CD8-positive, alpha-beta memory T cell (primary cell): ENCODE results near the gene CLEC7A. TPM values are rescaled to one million over a fixed set of nuclear protein-coding genes. Genes with fewer than 3 reads are reported as not detected.
A peak's percentile ranks its signal among the peaks of the same experiment; 100 is the strongest.

ENCODE experiments used
- CTCF ChIA-PET: fragments of 350-600 bp; sonication (Branson Sonifier 250); formaldehyde crosslinking; loops from one replicate; lab custom pipeline; 2021; ENCODE audit warnings: antibody characterized with exemption; lab: Charles Lee
- POLR2A ChIA-PET: fragments of 350-600 bp; sonication (Branson Sonifier 250); formaldehyde crosslinking; loops from one replicate; lab custom pipeline; 2021; ENCODE audit warnings: antibody characterized with exemption; lab: Charles Lee
- DNase-seq, 5 donors: peaks; one replicate each; pipeline versions ENCODE4 v3.0.0 to v3.0.0-alpha.2; 2020 to 2022; ENCODE audit warnings: mixed read lengths in 1 of 5
- H3K27ac ChIP-seq: one replicate; pipeline ENCODE4 v1.7.0; 2013; ENCODE audit warnings: low read depth, mild to moderate bottlenecking, low read length, moderate library complexity
- H3K27me3 ChIP-seq: 2 replicates; pipeline ENCODE4 v1.7.0; 2013; ENCODE audit warnings: low read length, mild to moderate bottlenecking; ENCODE audit not compliant: insufficient read depth, poor library complexity, severe bottlenecking
- H3K36me3 ChIP-seq: 2 replicates; pipeline ENCODE4 v1.7.0; 2013; ENCODE audit warnings: mild to moderate bottlenecking, low read length, moderate library complexity; ENCODE audit not compliant: insufficient read depth
- H3K4me1 ChIP-seq: 2 replicates; pipeline ENCODE4 v1.7.0; 2013; ENCODE audit warnings: mild to moderate bottlenecking, low read length, moderate library complexity; ENCODE audit not compliant: insufficient read depth
- H3K4me3 ChIP-seq: 2 replicates; pipeline ENCODE4 v1.7.0; 2013; ENCODE audit warnings: mild to moderate bottlenecking, low read length
- H3K9me3 ChIP-seq: 2 replicates; pipeline ENCODE4 v1.7.0; 2013; ENCODE audit warnings: mild to moderate bottlenecking, low read length
- H3K27ac Mint-ChIP-seq, 8 donors: one replicate each; pipeline ENCODE4 v1.8.0; 2020 to 2021; ENCODE audit warnings: mixed read lengths in 8 of 8, mild to moderate bottlenecking in 6 of 8, inconsistent platforms in 3 of 8, moderate library complexity in 3 of 8
- H3K27me3 Mint-ChIP-seq, 2 donors: one replicate each; pipeline ENCODE4 v1.8.0; 2020 to 2021; ENCODE audit warnings: mixed read lengths in 2 of 2, mild to moderate bottlenecking in 1 of 2, moderate library complexity in 1 of 2
- H3K36me3 Mint-ChIP-seq, 3 donors: one replicate each; pipeline ENCODE4 v1.8.0; 2020 to 2021; ENCODE audit warnings: mixed read lengths in 3 of 3, inconsistent platforms in 1 of 3, mild to moderate bottlenecking in 1 of 3
- H3K4me1 Mint-ChIP-seq, 3 donors: one replicate each; pipeline ENCODE4 v1.8.0; 2020 to 2021; ENCODE audit warnings: mixed read lengths in 3 of 3, inconsistent platforms in 1 of 3, mild to moderate bottlenecking in 1 of 3
- H3K4me3 Mint-ChIP-seq, 7 donors: one replicate each; pipeline ENCODE4 v1.8.0; 2020 to 2021; ENCODE audit warnings: mixed read lengths in 7 of 7, mild to moderate bottlenecking in 6 of 7, moderate library complexity in 4 of 7, inconsistent platforms in 2 of 7
- H3K9me3 Mint-ChIP-seq, 5 donors: one replicate each; pipeline ENCODE4 v1.8.0; 2020 to 2022; ENCODE audit warnings: mixed read lengths in 5 of 5, mild to moderate bottlenecking in 3 of 5, moderate library complexity in 2 of 5, inconsistent platforms in 1 of 5
- polyA plus RNA-seq: library from polyadenylated mRNA; unstranded; fragments of 300-500 nt; fragmentation: Illumina TruSeq; gene quantifications from one replicate; pipeline ENCODE4 v1.2.3, GENCODE V29; 2021
- total RNA-seq, 2 experiments: library from RNA; stranded (reverse); gene quantifications; one replicate each; pipeline ENCODE4 v1.2.3, GENCODE V29; 2021

Gene CLEC7A
- total and polyA plus RNA-seq, 3 experiments from 2014 or later: 0.62 to 0.68 TPM; not detected in 1

DNA sequence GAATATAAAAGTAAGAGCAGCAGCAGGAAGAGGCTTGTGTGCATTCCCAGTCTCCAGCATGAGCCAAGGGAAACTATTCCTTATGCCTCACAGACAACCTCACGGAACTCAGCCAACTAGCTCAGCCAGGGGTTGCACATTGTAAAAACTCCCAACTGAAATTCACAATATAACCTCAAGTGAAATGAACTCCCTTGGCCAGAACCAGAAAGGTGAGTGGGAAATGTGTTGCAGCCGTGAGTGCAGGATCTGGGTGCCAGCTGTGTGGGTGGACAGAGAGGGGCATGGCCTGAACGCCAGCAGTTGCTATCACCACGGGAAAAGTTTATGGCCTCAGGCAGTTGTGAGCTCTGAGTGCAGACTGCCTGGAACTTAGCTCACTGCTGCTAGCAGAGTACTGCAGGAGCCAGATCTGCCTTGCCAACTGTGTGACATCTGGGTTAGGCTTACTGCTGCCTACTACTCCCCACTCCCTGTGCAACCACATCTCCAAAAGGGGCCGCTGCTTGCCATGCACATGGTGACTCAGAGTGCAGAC is 28.9 kb downstream of the CLEC7A start:
- H3K4me1 Mint-ChIP-seq: no peaks in the 10 kb centered on the region
- H3K27ac Mint-ChIP-seq: peak overlapping the region in 1 of 8 donors; percentile 10
- Histone ChIP-seq H3K4me3 (no peak overlapping the region), H3K4me1 (no peaks in the 10 kb centered on the region), H3K36me3 (no peaks in the 10 kb centered on the region), H3K27ac (no peak overlapping the region), H3K27me3 (no peaks in the 10 kb centered on the region), H3K9me3 (no peaks in the 10 kb centered on the region)
- ChIA-PET POLR2A (no interaction called here), CTCF (no interaction called here)
- H3K36me3 Mint-ChIP-seq: peaks cover 0 to 13% (median 0%) of the 10 kb centered on the region in 3 donors
- no peak for DNase-seq
- peaks cover 5 to 7% (median 6%) of the 10 kb centered on the region in 5 donors for H3K9me3 Mint-ChIP-seq
- H3K4me3 Mint-ChIP-seq: no peak overlapping the region
- H3K27me3 Mint-ChIP-seq: peaks cover 24 to 53% of the 10 kb centered on the region in 2 donors

DNA sequence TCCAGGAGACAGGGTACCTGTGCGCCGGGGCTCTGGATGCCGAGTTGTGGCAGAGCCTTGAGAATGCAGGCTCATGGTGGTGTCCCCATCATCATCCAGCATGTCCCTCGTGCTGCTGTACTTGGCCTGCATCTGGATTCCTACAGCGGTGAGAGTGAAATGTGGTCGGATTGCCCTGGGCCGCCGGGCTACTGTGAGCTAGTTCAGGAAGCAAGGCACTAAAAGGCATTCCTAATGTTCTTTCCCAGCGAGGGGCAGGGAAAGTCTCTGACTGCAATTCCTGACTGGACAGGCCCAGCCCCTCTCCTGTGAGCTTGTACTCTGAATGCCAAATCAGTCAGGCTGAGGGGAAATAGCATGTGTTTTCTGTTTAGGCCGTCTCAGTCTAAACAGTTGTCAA is 31.2 kb downstream of the CLEC7A start, which contains the start of gene CLEC1A:
Gene CLEC1A, minus strand, starts transcription at position 195 of the 400 bp plus-strand sequence. Its CDS starts 63 bp downstream, at position 132.
- H3K36me3 Mint-ChIP-seq: peaks cover 0 to 10% (median 0%) of the 10 kb centered on the region in 3 donors
- H3K4me3 ChIP-seq: no peak within 1 kb of the TSS

DNA sequence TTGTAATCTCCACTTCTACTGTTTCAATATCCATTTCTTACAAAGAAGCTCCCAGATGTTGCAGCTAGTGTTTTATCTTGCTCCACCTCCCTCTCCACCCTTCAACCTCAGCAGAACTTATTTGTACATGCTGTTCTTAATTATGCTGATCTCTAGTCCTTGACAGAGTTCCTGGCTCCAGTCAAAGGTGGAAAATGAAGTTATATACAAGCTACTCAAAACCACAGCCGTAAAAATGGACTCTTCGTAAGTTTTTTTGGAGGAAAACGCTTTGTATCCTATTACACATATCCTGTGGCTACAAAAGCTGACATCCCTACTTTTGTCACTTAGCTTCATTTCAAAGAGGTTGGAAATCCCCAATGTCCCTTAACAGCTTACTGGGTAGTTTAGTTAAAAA is 32.5 kb downstream of the CLEC7A start:
- H3K27me3 Mint-ChIP-seq: peaks cover 9 to 23% of the 10 kb centered on the region in 2 donors
- ChIA-PET CTCF (no interaction called here), POLR2A (no interaction called here)
- no peak for DNase-seq
- H3K36me3 Mint-ChIP-seq: no peaks in the 10 kb centered on the region
- H3K36me3 ChIP-seq: no peaks in the 10 kb centered on the region
- no peaks in the 10 kb centered on the region for H3K27me3 ChIP-seq
- no peak overlapping the region for H3K27ac Mint-ChIP-seq
- H3K4me3 ChIP-seq: no peak overlapping the region
- no peaks in the 10 kb centered on the region for H3K4me1 ChIP-seq
- H3K4me3 Mint-ChIP-seq: no peak overlapping the region
- H3K4me1 Mint-ChIP-seq: no peaks in the 10 kb centered on the region
- no peaks in the 10 kb centered on the region for H3K9me3 Mint-ChIP-seq
- no peaks in the 10 kb centered on the region for H3K9me3 ChIP-seq
- H3K27ac ChIP-seq: no peak overlapping the region

More for the DNA sequence above, 31.2 kb downstream of the CLEC7A start, which contains the start of gene CLEC1A:
- Histone ChIP-seq H3K27me3 (no peaks in the 10 kb centered on the region), H3K36me3 (no peaks in the 10 kb centered on the region), H3K4me1 (no peaks in the 10 kb centered on the region), H3K9me3 (no peaks in the 10 kb centered on the region), H3K27ac (no peak within 1 kb of the TSS)
- ChIA-PET POLR2A (no interaction called here), CTCF (no interaction called here)
- no peaks in the 10 kb centered on the region for H3K4me1 Mint-ChIP-seq
- peaks cover 10 to 36% of the 10 kb centered on the region in 2 donors for H3K27me3 Mint-ChIP-seq
- DNase-seq: no peak
- no peak within 1 kb of the TSS for H3K4me3 Mint-ChIP-seq
- H3K9me3 Mint-ChIP-seq: peaks cover 3 to 5% (median 4%) of the 10 kb centered on the region in 5 donors
- H3K27ac Mint-ChIP-seq: no peak within 1 kb of the TSS

DNA sequence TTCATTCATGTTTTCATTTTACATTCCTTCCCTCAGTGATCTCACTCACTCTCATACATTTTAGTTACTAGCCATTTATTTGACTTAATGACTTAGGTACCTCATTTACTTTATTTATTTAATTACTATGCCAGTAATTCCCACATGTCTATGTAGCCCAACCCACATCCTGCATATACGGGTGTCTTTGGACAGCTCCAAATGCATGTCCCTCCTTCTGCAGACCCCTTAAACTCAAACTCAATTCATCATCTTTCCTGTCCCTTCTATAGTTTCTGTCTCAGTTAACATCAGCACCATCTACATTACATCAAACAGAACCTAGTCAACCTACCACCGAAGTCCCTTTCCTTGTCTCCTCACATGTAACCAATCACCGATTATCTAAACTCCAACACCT is 34.0 kb downstream of the CLEC7A start:
- Mint-ChIP-seq H3K27ac (no peak overlapping the region), H3K4me3 (no peak overlapping the region), H3K9me3 (no peaks in the 10 kb centered on the region), H3K36me3 (no peaks in the 10 kb centered on the region), H3K27me3 (peaks cover under 1 to 9% of the 10 kb centered on the region in 2 donors), H3K4me1 (no peaks in the 10 kb centered on the region)
- Histone ChIP-seq H3K36me3 (no peaks in the 10 kb centered on the region), H3K27ac (no peak overlapping the region), H3K4me3 (no peak overlapping the region), H3K4me1 (no peaks in the 10 kb centered on the region), H3K27me3 (no peaks in the 10 kb centered on the region), H3K9me3 (no peaks in the 10 kb centered on the region)
- DNase-seq: no peak
- POLR2A ChIA-PET: no interaction called here
- CTCF ChIA-PET: no interaction called here

DNA sequence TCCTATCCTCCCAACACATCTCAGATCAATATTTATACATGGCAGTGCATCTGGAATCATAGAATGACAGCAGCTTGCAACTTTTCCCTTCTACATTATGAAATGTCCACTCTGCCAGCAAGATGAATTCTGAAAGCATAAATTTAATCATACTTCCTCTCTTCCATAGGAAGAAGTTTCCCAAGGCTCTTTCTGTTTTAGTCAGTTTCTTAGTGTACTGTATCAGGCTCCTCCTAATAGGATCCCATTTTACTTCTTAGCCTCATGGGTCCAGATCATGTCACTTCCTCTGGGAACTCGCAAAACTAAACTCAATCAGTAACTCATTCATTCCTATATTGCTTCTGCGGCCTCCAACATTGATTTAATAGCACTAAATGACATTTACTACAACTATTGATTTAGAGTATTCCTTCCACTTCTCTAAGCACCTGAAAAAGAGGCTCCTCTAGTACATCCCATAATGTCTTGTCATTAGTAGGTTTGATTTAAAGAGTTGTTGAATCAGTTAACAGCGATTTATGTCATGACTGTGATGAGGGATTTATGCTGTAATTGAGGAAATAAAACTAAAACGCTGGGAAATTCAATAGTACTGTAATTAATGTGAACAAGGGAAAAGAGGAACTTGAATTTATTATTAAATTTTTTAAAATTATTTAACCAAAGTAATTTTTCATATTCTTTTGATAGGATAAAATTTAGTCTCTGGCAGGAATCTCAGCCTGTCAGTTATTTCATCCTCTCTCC is 35.2 kb downstream of the CLEC7A start:
- no peak overlapping the region for H3K4me3 Mint-ChIP-seq
- H3K4me1 ChIP-seq: no peaks in the 10 kb centered on the region
- H3K36me3 Mint-ChIP-seq: no peaks in the 10 kb centered on the region
- DNase-seq: no peak
- H3K36me3 ChIP-seq: no peaks in the 10 kb centered on the region
- no peaks in the 10 kb centered on the region for H3K9me3 ChIP-seq
- no peaks in the 10 kb centered on the region for H3K27me3 ChIP-seq
- POLR2A ChIA-PET: no interaction called here
- H3K4me3 ChIP-seq: no peak overlapping the region
- H3K27ac Mint-ChIP-seq: no peak overlapping the region
- H3K27me3 Mint-ChIP-seq: peaks cover 0 to 9% of the 10 kb centered on the region in 2 donors
- no peaks in the 10 kb centered on the region for H3K9me3 Mint-ChIP-seq
- CTCF ChIA-PET: no interaction called here
- peaks cover 0 to 2% (median 0%) of the 10 kb centered on the region in 3 donors for H3K4me1 Mint-ChIP-seq
- no peak overlapping the region for H3K27ac ChIP-seq

DNA sequence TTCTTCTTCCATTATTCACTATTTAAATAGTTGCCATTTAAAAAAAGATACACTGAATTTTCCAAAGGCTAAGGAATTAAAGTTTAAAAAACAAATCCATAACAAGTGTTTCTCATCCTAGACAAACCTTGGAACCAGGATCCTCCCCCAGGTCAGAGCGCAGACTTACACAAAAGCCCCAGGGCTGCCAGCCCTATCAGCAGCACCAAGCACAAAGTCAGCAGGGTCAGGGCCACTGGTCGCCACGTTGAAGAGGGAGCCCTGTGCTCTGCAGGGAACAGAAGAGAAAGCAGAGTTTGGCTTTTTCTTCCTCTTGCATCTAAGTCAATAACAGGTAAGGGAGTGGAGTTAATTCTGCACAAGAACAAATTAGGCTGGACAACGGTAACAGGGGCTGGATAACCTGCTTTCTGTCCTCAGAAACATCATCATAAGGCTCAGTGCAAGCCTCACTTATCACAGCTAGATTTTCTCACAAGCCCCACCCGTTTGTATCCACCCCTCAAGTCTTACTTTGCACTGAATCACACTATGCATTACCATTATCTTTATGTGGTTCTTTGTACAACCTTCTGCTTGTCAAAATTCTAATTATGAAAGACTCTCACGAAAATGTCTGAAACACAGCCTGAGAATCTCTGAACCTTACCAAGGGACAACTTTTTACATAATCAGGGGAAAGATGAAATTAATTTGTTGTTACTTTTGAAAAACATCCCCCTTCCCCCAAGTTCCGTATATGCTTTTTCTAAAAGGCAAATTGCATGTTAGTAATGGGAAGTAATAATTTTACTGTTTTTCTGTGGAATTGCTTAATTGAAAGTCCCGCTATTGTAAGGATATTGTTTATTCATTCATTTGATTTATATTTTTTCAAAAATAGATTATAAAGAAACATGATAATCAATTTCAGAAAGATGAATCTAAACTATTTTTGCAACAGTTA is 40.8 kb downstream of the CLEC7A start:
- Mint-ChIP-seq H3K9me3 (peaks cover 4 to 8% (median 6%) of the 10 kb centered on the region in 5 donors), H3K27ac (no peak overlapping the region), H3K36me3 (peaks cover 0 to 6% (median 2%) of the 10 kb centered on the region in 3 donors), H3K27me3 (peaks cover 5 to 16% of the 10 kb centered on the region in 2 donors), H3K4me3 (no peak overlapping the region), H3K4me1 (peaks cover 0 to 3% (median 0%) of the 10 kb centered on the region in 3 donors)
- Histone ChIP-seq H3K4me1 (no peaks in the 10 kb centered on the region), H3K4me3 (no peak overlapping the region), H3K9me3 (no peaks in the 10 kb centered on the region), H3K27ac (no peak overlapping the region), H3K27me3 (no peaks in the 10 kb centered on the region), H3K36me3 (no peaks in the 10 kb centered on the region)
- no peak for DNase-seq
- ChIA-PET CTCF (no interaction called here), POLR2A (no interaction called here)

DNA sequence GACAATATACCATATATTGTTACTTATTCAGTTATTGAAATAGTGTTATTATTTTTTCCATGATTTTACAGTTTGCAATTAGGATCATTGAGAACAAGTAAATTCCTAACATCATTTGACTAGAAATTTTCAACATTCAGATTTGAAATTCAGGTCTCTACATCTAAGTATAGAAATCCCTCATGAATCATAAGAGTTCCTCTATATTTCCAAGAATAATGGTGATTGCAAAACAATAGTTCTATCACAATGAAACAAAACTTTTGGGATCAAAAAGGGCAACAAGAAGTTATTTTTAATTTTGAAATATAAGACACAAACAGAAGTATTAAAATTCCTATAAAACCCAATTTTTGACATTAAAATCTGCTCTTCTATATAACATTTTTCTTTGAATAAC is 42.0 kb downstream of the CLEC7A start:
- no peak overlapping the region for H3K27ac Mint-ChIP-seq
- H3K27me3 Mint-ChIP-seq: peaks cover 5 to 24% of the 10 kb centered on the region in 2 donors
- H3K36me3 Mint-ChIP-seq: peaks cover 0 to 14% (median 2%) of the 10 kb centered on the region in 3 donors
- Histone ChIP-seq H3K36me3 (no peaks in the 10 kb centered on the region), H3K4me1 (no peaks in the 10 kb centered on the region), H3K4me3 (no peak overlapping the region), H3K9me3 (no peaks in the 10 kb centered on the region), H3K27me3 (no peaks in the 10 kb centered on the region), H3K27ac (no peak overlapping the region)
- peaks cover 0 to 3% (median 0%) of the 10 kb centered on the region in 3 donors for H3K4me1 Mint-ChIP-seq
- H3K4me3 Mint-ChIP-seq: no peak overlapping the region
- CTCF ChIA-PET: no interaction called here
- DNase-seq: no peak
- POLR2A ChIA-PET: no interaction called here
- peaks cover 6 to 17% (median 13%) of the 10 kb centered on the region in 5 donors for H3K9me3 Mint-ChIP-seq
